HG02798 (cell line): ENCODE data around the gene USP30.
"Not testable (repeated sequence)": the region's sequence is repeated elsewhere in the genome, so short reads cannot be mapped to it uniquely, and the experiment has no call there.

ENCODE experiments used
- ATAC-seq: cut with Tn5 transposase; IDR thresholded peaks from one replicate; pipeline ENCODE4 v1.9.1; 2021; ENCODE audit warnings: mild to moderate bottlenecking; ENCODE audit not compliant: unreplicated experiment, poor library complexity

USP30 gene

GRCh38 chr12:109052414-109053323 is at the start of gene USP30:
Gene USP30 (plus strand): TSS chr12:109052576. CDS start chr12:109052679, 103 bp downstream.
- ATAC-seq = peak; percentile 81

GRCh38 chr12:109004017-109004416 is 48.4 kb upstream of the USP30 start:
- no peak for ATAC-seq

- ATAC-seq = no peak
These were observed 42.6 kb upstream of the USP30 start for GRCh38 chr12:109009766-109010165.

GRCh38 chr12:109010259-109010658 is 42.1 kb upstream of the USP30 start:
- no peak for ATAC-seq

- ATAC-seq = no peak
These were observed 37.2 kb upstream of the USP30 start for GRCh38 chr12:109014984-109015765.

- no peak for ATAC-seq
These were observed 36.4 kb upstream of the USP30 start for GRCh38 chr12:109016016-109016415.

- no peak for ATAC-seq
These were observed 35.4 kb upstream of the USP30 start for GRCh38 chr12:109016978-109017377.

- ATAC-seq = no peak
These were observed 34.1 kb upstream of the USP30 start for GRCh38 chr12:109018296-109018695.

GRCh38 chr12:109020146-109020795 is 32.1 kb upstream of the USP30 start:
- no peak for ATAC-seq

GRCh38 chr12:109020796-109021380 is 31.5 kb upstream of the USP30 start, which contains the start of gene SVOP:
Gene SVOP (minus strand): TSS chr12:109021068. CDS start chr12:109020868, 200 bp downstream.
- no peak for ATAC-seq

- no peak for ATAC-seq
These were observed 24.6 kb upstream of the USP30 start for GRCh38 chr12:109027767-109028166.

- not testable (repeated sequence) for ATAC-seq
These were observed 23.8 kb upstream of the USP30 start for GRCh38 chr12:109028624-109029023.

GRCh38 chr12:109029411-109029810 is 23.0 kb upstream of the USP30 start:
- no peak for ATAC-seq

- no peak for ATAC-seq
These were observed 18.9 kb upstream of the USP30 start for GRCh38 chr12:109033239-109034196.

GRCh38 chr12:109036975-109037374 is 15.4 kb upstream of the USP30 start:
- ATAC-seq = no peak

GRCh38 chr12:109044241-109044640 is 8.1 kb upstream of the USP30 start:
- no peak for ATAC-seq

- ATAC-seq = no peak
These were observed 5.1 kb upstream of the USP30 start for GRCh38 chr12:109047081-109047805.

GRCh38 chr12:109048706-109049105 is 3.7 kb upstream of the USP30 start:
- not testable (repeated sequence) for ATAC-seq
